Gastroesophageal sphincter (tissue), 4 donors: Measurements from ENCODE around the gene DISC1. TPM values are rescaled to one million over a fixed set of nuclear protein-coding genes. Genes with fewer than 3 reads are reported as not detected.
A peak's percentile ranks its signal among the peaks of the same experiment; 100 is the strongest.

Experiments
- ATAC-seq: fragments of 150-250 bp; one replicate; pipeline ENCODE4 v1.9.1; 2016; ENCODE audit warnings: mild to moderate bottlenecking, moderate library complexity
- H3K27ac ChIP-seq, 4 donors: fragments of 200-600 bp; sonication (generic) in 3 of 4; 1 replicate in 3 of 4; 2 replicates in 1 of 4; pipeline ENCODE4 v1.5.1; 2016 to 2019
- H3K27me3 ChIP-seq: fragments of 200-600 bp; sonication (generic); one replicate; pipeline ENCODE4 v1.5.1; 2019
- H3K36me3 ChIP-seq, 2 donors: fragments of 200-600 bp; sonication (generic); one replicate each; pipeline ENCODE4 v1.5.1; 2019; ENCODE audit warnings: control low read depth in 1 of 2
- H3K4me1 ChIP-seq, 3 donors: fragments of 200-600 bp; sonication (generic); 1 replicate in 2 of 3; 2 replicates in 1 of 3; pipeline ENCODE4 v1.5.1; 2016 to 2019; ENCODE audit warnings: control low read depth in 2 of 3
- H3K4me3 ChIP-seq, 2 donors: fragments of 200-600 bp; sonication (generic); one replicate each; pipeline ENCODE4 v1.5.1; 2019; ENCODE audit warnings: mild to moderate bottlenecking in 1 of 2, moderate library complexity in 1 of 2
- H3K9me3 ChIP-seq, 3 donors: fragments of 200-600 bp; sonication (generic); one replicate each; pipeline ENCODE4 v1.5.1; 2017 to 2019; ENCODE audit warnings: control low read depth in 2 of 3
- CTCF ChIP-seq, 4 experiments: fragments of 200-600 bp in 2 of 4; fragments of 450-650 bp in 2 of 4; sonication (generic) in 1 of 4; IDR thresholded peaks; one replicate each; pipeline ENCODE4 v1.5.1; 2017 to 2019; ENCODE audit warnings: antibody characterized with exemption in 4 of 4, mild to moderate bottlenecking in 2 of 4, moderate library complexity in 2 of 4
- EP300 ChIP-seq: sonication (generic); formaldehyde crosslinking; IDR thresholded peaks from one replicate; pipeline ENCODE4 v1.6.1; 2017; ENCODE audit warnings: antibody characterized with exemption, mild to moderate bottlenecking
- POLR2A ChIP-seq, 2 donors: fragments of 450-650 bp; IDR thresholded peaks; one replicate each; pipeline ENCODE4 v1.6.1; 2017; ENCODE audit warnings: antibody characterized with exemption in 2 of 2, mild to moderate bottlenecking in 2 of 2, moderate library complexity in 1 of 2
- POLR2AphosphoS5 ChIP-seq: sonication (generic); formaldehyde crosslinking; IDR thresholded peaks from one replicate; pipeline ENCODE4 v1.6.1; 2017; ENCODE audit warnings: antibody characterized with exemption
- WGBS, 2 donors: methylation state at CpG; one replicate each; pipeline ENCODE4 v1.1.5; 2018; ENCODE audit warnings: low coverage in 1 of 2; 5-methylcytosine and 5-hydroxymethylcytosine counted together
- total RNA-seq, 4 donors: library from RNA; depleted of rRNA; stranded (reverse); fragments of >200 nt; gene quantifications; one replicate each; pipeline ENCODE4 v1.1.0, GENCODE V29; 2016

The DISC1 gene
- total RNA-seq, 4 donors from 2014 or later, result 4.4 to 9.8 (median 6.8) TPM

DNA sequence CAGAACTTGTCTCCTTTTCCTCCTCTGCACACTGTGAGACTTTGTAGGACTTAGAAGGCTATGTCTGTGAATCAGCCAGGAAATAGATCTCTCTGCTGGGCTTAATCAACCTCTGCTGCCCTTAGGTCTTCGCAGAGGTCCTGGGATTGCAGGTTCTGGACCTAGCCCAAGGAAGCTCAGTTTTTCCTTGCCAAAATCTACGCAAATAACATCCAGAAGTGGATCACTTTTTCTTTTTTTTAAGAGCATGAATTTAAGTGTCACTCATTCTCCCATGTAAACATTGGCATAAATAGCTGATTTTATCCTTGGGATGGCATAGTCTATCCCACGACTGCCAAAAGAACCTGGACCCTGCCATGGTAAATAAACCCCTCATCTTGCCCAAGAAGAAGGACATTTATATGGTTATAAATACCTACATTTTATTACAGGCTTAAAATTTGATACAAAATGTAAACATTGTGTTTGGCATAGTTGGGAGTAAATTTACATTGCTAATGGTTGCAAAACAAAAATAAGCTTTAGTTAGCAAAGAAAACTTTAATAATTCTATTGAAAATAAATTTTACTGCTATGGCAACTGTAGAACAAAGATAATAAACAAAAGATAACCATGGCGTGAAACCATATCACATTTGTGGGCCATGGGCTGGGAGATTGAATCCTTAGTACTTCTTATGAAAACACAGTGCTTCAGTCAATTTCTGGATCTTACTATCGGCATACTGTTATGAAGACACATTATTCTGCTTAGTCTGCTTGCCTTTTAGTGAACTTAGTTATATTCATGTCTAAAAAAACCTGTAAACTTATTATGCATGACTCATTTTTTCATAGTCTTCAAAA lies 24.5 kb upstream of the DISC1 start:
- no peak for ATAC-seq
- 21 to 44% methylated on average over 5 of the region's 5 CpGs for WGBS, 2 donors
- Histone ChIP-seq H3K27ac (no peak overlapping the region), H3K36me3 (no peaks in the 10 kb centered on the region), H3K4me1 (peaks cover 0 to 35% (median 3%) of the 10 kb centered on the region in 3 donors), H3K27me3 (no peaks in the 10 kb centered on the region), H3K4me3 (no peak overlapping the region), H3K9me3 (no peaks in the 10 kb centered on the region)
- TF ChIP-seq POLR2A (IDR thresholded peaks at IDR 0.05), result no peak
- no peak for TF ChIP-seq POLR2AphosphoS5
- no peak for TF ChIP-seq CTCF (IDR thresholded peaks at IDR 0.05)
- TF ChIP-seq EP300, result no peak

GRCh38 chr1:231602673-231602984 lies 24.0 kb upstream of the DISC1 start:
- no peak for ATAC-seq
- Histone ChIP-seq H3K4me1 (peaks cover 0 to 35% (median 3%) of the 10 kb centered on the region in 3 donors), H3K27ac (no peak overlapping the region), H3K36me3 (no peaks in the 10 kb centered on the region), H3K27me3 (no peaks in the 10 kb centered on the region), H3K4me3 (no peak overlapping the region), H3K9me3 (no peaks in the 10 kb centered on the region)
- WGBS, 2 donors, result 79 to 100% methylated on average over 1 to 4 of the region's 4 CpGs
- no peak for TF ChIP-seq EP300

- ATAC-seq, result peak; percentile 41
- Histone ChIP-seq H3K27ac (peak overlapping the region in 1 of 4 donors; percentile 22), H3K9me3 (peaks cover 0 to under 1% (median 0%) of the 10 kb centered on the region in 3 donors), H3K4me1 (peaks cover 0 to 35% (median 3%) of the 10 kb centered on the region in 3 donors), H3K4me3 (peak overlapping the region; percentile 43 to 73), H3K27me3 (no peaks in the 10 kb centered on the region), H3K36me3 (no peaks in the 10 kb centered on the region)
- TF ChIP-seq POLR2A (IDR thresholded peaks at IDR 0.05) (no peak), CTCF (IDR thresholded peaks at IDR 0.05) (peak; percentile 60 to 82 (median 72))
- 24 to 25% methylated on average over 8 of the region's 8 CpGs for WGBS, 2 donors
Measured at GRCh38 chr1:231603598-231604275, 22.9 kb upstream of the DISC1 start.

GRCh38 chr1:231604276-231604621 lies 22.3 kb upstream of the DISC1 start:
- 69 to 73% methylated on average over 2 of the region's 2 CpGs for WGBS, 2 donors
- Histone ChIP-seq H3K9me3 (peaks cover 0 to 4% (median 0%) of the 10 kb centered on the region in 3 donors), H3K4me3 (no peak overlapping the region), H3K4me1 (peaks cover 0 to 35% (median 3%) of the 10 kb centered on the region in 3 donors), H3K27me3 (no peaks in the 10 kb centered on the region), H3K27ac (no peak overlapping the region), H3K36me3 (no peaks in the 10 kb centered on the region)
- no peak for ATAC-seq
- TF ChIP-seq EP300 (no peak), CTCF (IDR thresholded peaks at IDR 0.05) (no peak), POLR2A (IDR thresholded peaks at IDR 0.05) (no peak), POLR2AphosphoS5 (no peak)

DNA sequence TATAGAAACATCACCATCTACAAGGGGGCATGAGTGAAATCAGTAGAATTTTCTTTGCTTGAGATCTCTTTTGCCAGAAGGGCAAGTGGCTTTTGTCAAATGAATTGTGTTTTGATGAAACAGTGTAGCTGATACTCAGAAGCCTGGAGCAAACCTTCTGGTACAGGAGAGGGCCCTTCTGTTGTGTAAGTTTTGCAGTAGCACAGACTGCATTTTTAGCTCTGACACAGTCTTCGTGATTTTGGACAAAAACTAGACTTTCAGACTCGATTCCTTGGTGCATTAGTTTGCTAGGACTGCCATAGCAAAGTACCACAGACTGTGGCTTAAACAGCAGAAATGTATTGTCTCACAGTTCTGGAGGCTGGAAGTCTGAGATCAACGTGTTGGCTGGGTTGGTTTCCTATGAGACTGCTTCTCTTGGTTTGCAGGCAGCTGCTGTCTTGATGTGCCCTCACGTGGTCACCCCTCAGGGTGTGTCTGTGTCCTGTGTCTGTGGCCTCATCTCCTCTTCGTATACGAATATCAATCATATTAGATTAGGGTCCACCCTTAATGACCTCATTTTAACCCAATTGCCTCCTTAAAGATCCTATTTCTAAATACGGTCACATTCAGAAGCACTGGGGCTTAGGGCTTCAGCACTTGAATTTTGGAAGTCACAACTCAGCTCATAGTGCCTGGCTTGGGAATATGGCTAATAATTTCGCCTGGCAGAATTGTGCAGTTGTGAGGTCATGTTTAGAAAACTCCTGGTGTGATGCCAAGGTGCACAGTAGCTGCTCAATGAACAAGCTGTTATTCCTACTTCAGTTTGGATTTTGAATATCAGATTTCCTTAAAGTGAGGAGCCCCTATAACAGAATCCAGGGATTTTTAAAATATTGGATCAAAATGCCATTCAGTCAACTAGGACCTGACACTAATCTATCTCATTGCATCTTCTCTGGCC lies 21.2 kb upstream of the DISC1 start:
- ATAC-seq, result no peak
- Histone ChIP-seq H3K4me1 (peaks cover 0 to 29% (median 3%) of the 10 kb centered on the region in 3 donors), H3K4me3 (no peak overlapping the region), H3K27me3 (no peaks in the 10 kb centered on the region), H3K36me3 (no peaks in the 10 kb centered on the region), H3K27ac (no peak overlapping the region), H3K9me3 (peaks cover 0 to 4% (median 0%) of the 10 kb centered on the region in 3 donors)
- WGBS, 2 donors, result 48 to 66% methylated on average over 6 to 8 of the region's 8 CpGs
- no peak for TF ChIP-seq POLR2AphosphoS5
- no peak for TF ChIP-seq EP300
- no peak for TF ChIP-seq POLR2A (IDR thresholded peaks at IDR 0.05)
- no peak for TF ChIP-seq CTCF (IDR thresholded peaks at IDR 0.05)
